ENCODE measurements around the gene PTGR1. TPM values are rescaled to one million over a fixed set of nuclear protein-coding genes. Genes with fewer than 3 reads are reported as not detected.
"Not testable (repeated sequence)": the region's sequence is repeated elsewhere in the genome, so short reads cannot be mapped to it uniquely, and the experiment has no call there.

The PTGR1 gene
- total RNA-seq, 1 donor from 2014 or later, result 28.1 TPM

DNA sequence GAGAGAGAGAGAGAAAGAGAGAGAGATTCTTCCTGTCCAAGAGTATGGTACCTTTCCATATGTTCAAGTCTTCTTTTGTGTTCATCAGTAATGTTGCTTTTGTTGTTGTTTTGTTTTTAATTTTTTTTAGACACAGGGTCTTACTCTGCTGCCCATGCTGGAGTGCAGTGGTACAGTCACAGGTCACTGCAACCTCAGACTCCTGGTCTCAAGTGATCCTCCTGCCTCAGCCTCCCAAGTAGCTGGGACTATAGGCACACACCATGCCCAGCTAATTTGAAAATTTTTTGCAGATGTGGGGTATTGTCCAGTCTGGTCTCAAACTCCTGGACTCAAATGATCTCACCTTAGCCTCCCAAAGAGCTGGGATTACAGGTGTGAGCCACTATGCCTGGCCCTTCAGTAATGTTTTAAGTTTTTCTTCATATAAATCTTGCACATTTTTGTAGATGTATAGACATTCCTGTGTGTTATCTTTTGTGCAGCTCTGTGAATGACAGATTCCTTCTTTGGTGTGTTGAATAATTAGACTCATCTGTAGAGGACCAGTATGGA is 38.2 kb downstream of the PTGR1 start:
- H3K27me3 Mint-ChIP-seq (ENCODE audit: low read depth), result no peaks in the 10 kb centered on the region
- TF ChIP-seq, protein P1, sequence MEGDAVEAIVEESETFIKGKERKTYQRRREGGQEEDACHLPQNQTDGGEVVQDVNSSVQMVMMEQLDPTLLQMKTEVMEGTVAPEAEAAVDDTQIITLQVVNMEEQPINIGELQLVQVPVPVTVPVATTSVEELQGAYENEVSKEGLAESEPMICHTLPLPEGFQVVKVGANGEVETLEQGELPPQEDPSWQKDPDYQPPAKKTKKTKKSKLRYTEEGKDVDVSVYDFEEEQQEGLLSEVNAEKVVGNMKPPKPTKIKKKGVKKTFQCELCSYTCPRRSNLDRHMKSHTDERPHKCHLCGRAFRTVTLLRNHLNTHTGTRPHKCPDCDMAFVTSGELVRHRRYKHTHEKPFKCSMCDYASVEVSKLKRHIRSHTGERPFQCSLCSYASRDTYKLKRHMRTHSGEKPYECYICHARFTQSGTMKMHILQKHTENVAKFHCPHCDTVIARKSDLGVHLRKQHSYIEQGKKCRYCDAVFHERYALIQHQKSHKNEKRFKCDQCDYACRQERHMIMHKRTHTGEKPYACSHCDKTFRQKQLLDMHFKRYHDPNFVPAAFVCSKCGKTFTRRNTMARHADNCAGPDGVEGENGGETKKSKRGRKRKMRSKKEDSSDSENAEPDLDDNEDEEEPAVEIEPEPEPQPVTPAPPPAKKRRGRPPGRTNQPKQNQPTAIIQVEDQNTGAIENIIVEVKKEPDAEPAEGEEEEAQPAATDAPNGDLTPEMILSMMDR (IDR thresholded peaks at IDR 0.05), result no peak
- H3K4me3 Mint-ChIP-seq (ENCODE audit: unreplicated experiment), result no peak overlapping the region
- peaks cover 15% of the 10 kb centered on the region for H3K36me3 Mint-ChIP-seq (ENCODE audit: low read depth)
- H3K27ac Mint-ChIP-seq (ENCODE audit: unreplicated experiment), result no peak overlapping the region
- H3K9me3 Mint-ChIP-seq (ENCODE audit: low read depth), result peaks cover 19% of the 10 kb centered on the region
- H3K4me1 Mint-ChIP-seq (ENCODE audit: low read depth), result no peaks in the 10 kb centered on the region
- DNase-seq (ENCODE audit: low spot score), result no peak

DNA sequence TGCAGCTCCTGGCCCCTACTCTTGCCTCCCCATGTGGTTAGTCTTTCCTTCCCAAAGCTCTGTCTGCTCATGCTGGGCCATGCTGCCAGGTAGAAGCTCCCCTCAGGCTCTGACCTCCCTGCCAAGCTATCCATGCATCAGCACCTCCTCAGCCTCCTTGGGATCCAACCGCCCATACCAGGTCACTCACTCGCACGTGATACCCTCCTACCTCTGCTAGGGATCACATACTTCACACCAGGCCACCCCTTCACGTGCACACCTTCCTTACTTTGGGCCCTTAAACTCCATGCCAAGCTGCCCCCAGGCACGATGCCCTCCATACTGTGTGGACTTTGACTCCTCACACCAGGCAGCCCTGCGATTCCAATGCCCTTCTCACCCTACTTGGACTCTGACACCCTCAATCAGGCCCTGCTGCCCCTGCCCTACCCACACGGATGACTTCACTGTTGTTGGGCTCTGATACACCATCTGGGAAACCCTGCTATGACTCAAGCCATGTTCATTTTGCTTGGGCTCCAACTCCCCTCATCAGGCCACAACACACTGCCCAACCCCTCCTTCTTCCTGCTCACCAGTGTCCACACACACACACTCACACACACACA is 40.3 kb downstream of the PTGR1 start:
- peaks cover 20% of the 10 kb centered on the region for H3K36me3 Mint-ChIP-seq (ENCODE audit: low read depth)
- DNase-seq (ENCODE audit: low spot score), result no peak
- TF ChIP-seq, protein P1 (IDR thresholded peaks at IDR 0.05), result no peak
- no peak overlapping the region for H3K4me3 Mint-ChIP-seq (ENCODE audit: unreplicated experiment)
- H3K27me3 Mint-ChIP-seq (ENCODE audit: low read depth), result no peaks in the 10 kb centered on the region
- H3K27ac Mint-ChIP-seq (ENCODE audit: unreplicated experiment), result no peak overlapping the region
- no peaks in the 10 kb centered on the region for H3K4me1 Mint-ChIP-seq (ENCODE audit: low read depth)
- H3K9me3 Mint-ChIP-seq (ENCODE audit: low read depth), result peaks cover 37% of the 10 kb centered on the region

DNA sequence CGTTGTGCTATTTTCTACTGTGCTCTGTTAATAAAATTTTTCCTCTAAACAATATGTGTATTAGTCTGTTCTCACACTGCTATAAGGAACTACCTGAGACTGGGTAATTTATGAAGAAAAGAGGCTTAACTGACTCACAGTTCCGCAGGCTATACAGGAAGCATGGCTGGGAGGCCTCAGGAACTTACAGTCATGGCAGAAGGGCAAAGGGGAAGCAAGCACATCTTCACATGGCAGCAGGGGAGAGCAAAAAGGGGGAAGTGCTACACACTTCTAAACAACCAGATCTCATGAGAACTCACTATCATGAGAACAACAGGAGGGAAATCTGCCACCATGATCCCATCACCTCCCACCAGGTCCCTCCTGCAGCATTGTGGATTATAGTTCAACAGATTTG is 44.0 kb downstream of the PTGR1 start:
- peaks cover 17% of the 10 kb centered on the region for H3K36me3 Mint-ChIP-seq (ENCODE audit: low read depth)
- H3K4me1 Mint-ChIP-seq (ENCODE audit: low read depth); H3K4me3 Mint-ChIP-seq (ENCODE audit: unreplicated experiment); H3K27me3 Mint-ChIP-seq (ENCODE audit: low read depth); DNase-seq (ENCODE audit: low spot score); H3K27ac Mint-ChIP-seq (ENCODE audit: unreplicated experiment): not testable (repeated sequence)
- H3K9me3 Mint-ChIP-seq (ENCODE audit: low read depth), result peaks cover 51% of the 10 kb centered on the region

DNA sequence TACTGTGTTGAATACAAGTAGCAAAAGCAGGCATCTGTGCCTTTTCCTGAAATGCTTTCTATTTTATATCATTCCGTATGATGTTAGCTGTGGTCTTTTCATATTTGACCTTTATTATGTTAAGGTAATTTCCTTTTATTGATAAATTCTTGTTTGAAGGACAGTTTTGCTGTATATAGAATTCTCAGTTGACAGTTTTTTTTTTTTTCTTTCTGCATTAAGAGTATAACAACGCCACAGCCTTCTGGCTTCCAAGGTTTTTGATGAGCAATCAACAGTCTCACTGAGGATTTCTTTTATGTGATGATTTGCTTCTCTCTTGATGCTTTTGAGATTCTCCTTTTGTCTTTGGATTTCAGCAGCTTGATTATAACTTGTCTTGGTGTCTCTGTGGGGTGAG is 50.8 kb downstream of the PTGR1 start:
- Mint-ChIP-seq H3K36me3 (ENCODE audit: low read depth) (peaks cover 48% of the 10 kb centered on the region), H3K27ac (ENCODE audit: unreplicated experiment) (no peak overlapping the region)
- TF ChIP-seq, protein P1 (IDR thresholded peaks at IDR 0.05), result no peak

DNA sequence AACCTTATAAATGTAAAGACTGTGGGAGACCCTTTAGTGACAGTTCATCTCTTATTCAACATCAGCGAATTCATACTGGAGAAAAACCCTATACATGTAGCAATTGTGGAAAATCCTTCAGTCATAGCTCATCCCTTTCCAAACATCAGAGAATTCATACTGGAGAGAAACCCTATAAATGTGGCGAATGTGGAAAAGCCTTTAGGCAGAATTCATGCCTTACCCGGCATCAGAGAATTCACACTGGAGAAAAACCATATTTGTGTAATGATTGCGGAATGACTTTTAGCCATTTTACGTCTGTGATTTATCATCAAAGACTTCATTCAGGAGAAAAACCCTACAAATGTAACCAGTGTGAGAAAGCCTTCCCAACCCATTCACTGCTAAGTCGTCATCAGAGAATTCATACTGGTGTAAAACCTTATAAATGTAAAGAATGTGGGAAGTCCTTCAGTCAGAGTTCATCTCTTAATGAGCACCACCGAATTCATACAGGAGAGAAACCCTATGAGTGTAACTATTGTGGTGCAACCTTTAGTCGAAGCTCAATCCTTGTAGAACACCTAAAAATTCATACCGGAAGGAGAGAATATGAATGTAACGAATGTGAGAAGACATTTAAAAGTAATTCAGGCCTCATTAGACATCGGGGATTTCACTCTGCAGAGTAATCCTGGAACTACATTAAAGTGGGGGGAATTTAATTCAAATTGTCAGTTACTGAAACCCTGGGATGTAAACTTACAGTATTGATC is 56.8 kb downstream of the PTGR1 start:
- H3K4me3 Mint-ChIP-seq (ENCODE audit: unreplicated experiment), result no peak overlapping the region
- no peak overlapping the region for H3K27ac Mint-ChIP-seq (ENCODE audit: unreplicated experiment)
- DNase-seq (ENCODE audit: low spot score), result no peak
- TF ChIP-seq, protein P1 (IDR thresholded peaks at IDR 0.05), result no peak
- no peaks in the 10 kb centered on the region for H3K27me3 Mint-ChIP-seq (ENCODE audit: low read depth)
- no peaks in the 10 kb centered on the region for H3K4me1 Mint-ChIP-seq (ENCODE audit: low read depth)
- peaks cover 59% of the 10 kb centered on the region for H3K36me3 Mint-ChIP-seq (ENCODE audit: low read depth)
- peaks cover 71% of the 10 kb centered on the region for H3K9me3 Mint-ChIP-seq (ENCODE audit: low read depth)

More for the DNA sequence above, 50.8 kb downstream of the PTGR1 start:
- Mint-ChIP-seq H3K4me1 (ENCODE audit: low read depth) (no peaks in the 10 kb centered on the region), H3K27me3 (ENCODE audit: low read depth) (no peaks in the 10 kb centered on the region), H3K9me3 (ENCODE audit: low read depth) (peaks cover 65% of the 10 kb centered on the region), H3K4me3 (ENCODE audit: unreplicated experiment) (no peak overlapping the region)
- DNase-seq (ENCODE audit: low spot score), result no peak
